OCI-LY3 (cell line): Measurements from ENCODE around the gene CACNG7.

ENCODE experiments used
- CTCF ChIP-seq: fragments of 200-600, 300-600 bp; sonication (generic); IDR thresholded peaks from 2 replicates; pipeline ENCODE4 v1.5.1; 2014; ENCODE audit warnings: antibody characterized with exemption, low read length, low read depth
- EZH2phosphoT487 ChIP-seq: fragments of 200-600 bp; shearing (Covaris generic); IDR thresholded peaks from 2 replicates; pipeline ENCODE4 v1.6.1; 2018; ENCODE audit warnings: antibody characterized with exemption, mixed run types, low read depth

GRCh38 chr19:53942001-53942786 lies 33.1 kb downstream of the CACNG7 start:
- TF ChIP-seq CTCF (no peak), EZH2phosphoT487 (no peak)
